SK-N-SH (cell line): ENCODE results near the gene TMEM184B. TPM values are rescaled to one million over a fixed set of nuclear protein-coding genes. Genes with fewer than 3 reads are reported as not detected.

Experiments
- CTCF ChIA-PET: fragments of 300-600, 350-600 bp; formaldehyde crosslinking; extraction: SDS; loops from one replicate; lab custom pipeline; 2021; lab: Yijun Ruan, JAX
- POLR2A ChIA-PET: fragments of 350-600 bp; sonication (Branson Sonifier 250); formaldehyde crosslinking; extraction: SDS; loops from one replicate; lab custom pipeline; 2020; ENCODE audit warnings: antibody characterized with exemption, inconsistent platforms; lab: Yijun Ruan, JAX
- DNase-seq: peaks from one replicate; pipeline ENCODE4 v3.0.0; 2012
- H2AFZ ChIP-seq: fragments of 200-600 bp; sonication (generic); 2 replicates; pipeline ENCODE4 v1.8.1; 2016; ENCODE audit warnings: antibody characterized with exemption, mild to moderate bottlenecking, low read depth
- H3F3A ChIP-seq: fragments of 200-600 bp; sonication (generic); replicated peaks from 2 replicates; pipeline ENCODE3; 2016; ENCODE audit warnings: antibody characterized with exemption, mild to moderate bottlenecking; ENCODE audit not compliant: insufficient read depth
- H3K27ac ChIP-seq, 2 experiments: fragments of 200-500 bp in 1 of 2; fragments of 200-600 bp in 1 of 2; sonication (Bioruptor generic) in 1 of 2; sonication (generic), shearing (Covaris generic) in 1 of 2; 2 replicates each; pipeline versions ENCODE4 v1.5.1 to v1.6.1; 2014 to 2016; ENCODE audit warnings: low read depth in 2 of 2, inconsistent platforms in 1 of 2, low read length in 1 of 2, mild to moderate bottlenecking in 1 of 2, mixed read lengths in 1 of 2
- H3K27me3 ChIP-seq: fragments of 200-600 bp; sonication (generic), shearing (Covaris generic); 2 replicates; pipeline ENCODE4 v1.6.1; 2016; ENCODE audit warnings: mixed run types; ENCODE audit not compliant: insufficient read depth
- H3K36me3 ChIP-seq, 2 experiments: fragments of 200-500 bp in 1 of 2; fragments of 200-600 bp in 1 of 2; sonication (Bioruptor generic) in 1 of 2; sonication (generic) in 1 of 2; replicated peaks in 1 of 2; 2 replicates each; pipeline versions ENCODE3 to v1.5.1; 2014 to 2016; ENCODE audit warnings: low read length in 1 of 2, mild to moderate bottlenecking in 1 of 2; ENCODE audit not compliant: insufficient read depth in 2 of 2, control insufficient read depth in 1 of 2
- H3K4me1 ChIP-seq, 2 experiments: fragments of 200-500 bp in 1 of 2; fragments of 200-600 bp in 1 of 2; sonication (Bioruptor generic) in 1 of 2; sonication (generic), shearing (Covaris generic) in 1 of 2; 2 replicates each; pipeline versions ENCODE4 v1.5.1 to v1.6.1; 2014 to 2016; ENCODE audit warnings: low read depth in 1 of 2, low read length in 1 of 2, mixed run types in 1 of 2; ENCODE audit not compliant: insufficient read depth in 2 of 2, control insufficient read depth in 1 of 2
- H3K4me2 ChIP-seq: fragments of 200-600 bp; sonication (generic), shearing (Covaris generic); 2 replicates; pipeline ENCODE4 v1.6.1; 2017; ENCODE audit warnings: mixed run types
- H3K4me3 ChIP-seq, 2 experiments: fragments of 200-500 bp in 1 of 2; fragments of 200-600 bp in 1 of 2; sonication (Bioruptor generic) in 1 of 2; sonication (generic), shearing (Covaris generic) in 1 of 2; 2 replicates each; pipeline versions ENCODE4 v1.5.1 to v1.8.1; 2014 to 2016; ENCODE audit warnings: low read depth in 2 of 2, inconsistent platforms in 1 of 2, low read length in 1 of 2, mild to moderate bottlenecking in 1 of 2, mixed read lengths in 1 of 2, moderate library complexity in 1 of 2
- H3K79me2 ChIP-seq: fragments of 200-600 bp; sonication (generic); 2 replicates; pipeline ENCODE4 v1.8.1; 2017; ENCODE audit warnings: mild to moderate bottlenecking; ENCODE audit not compliant: insufficient read depth
- H3K9ac ChIP-seq: fragments of 200-600 bp; sonication (generic); 2 replicates; pipeline ENCODE4 v1.6.1; 2017; ENCODE audit warnings: mixed run types
- H3K9me2 ChIP-seq: fragments of 200-600 bp; sonication (generic); 2 replicates; pipeline ENCODE4 v1.6.1; 2017; ENCODE audit warnings: mixed run types
- H3K9me3 ChIP-seq: fragments of 200-600 bp; sonication (generic); 2 replicates; pipeline ENCODE4 v1.6.1; 2017; ENCODE audit warnings: mixed run types, mild to moderate bottlenecking, moderate library complexity
- H4K20me1 ChIP-seq: fragments of 200-600 bp; sonication (generic); 2 replicates; pipeline ENCODE4 v1.6.1; 2017; ENCODE audit warnings: mild to moderate bottlenecking, mixed run types; ENCODE audit not compliant: insufficient read depth
- CHD2 ChIP-seq: fragments of 150-350 bp; IDR thresholded peaks from 2 replicates; pipeline ENCODE4 v1.6.1; 2018; ENCODE audit warnings: low read length; ENCODE audit not compliant: partially characterized antibody
- GABPA ChIP-seq: IDR thresholded peaks from 2 replicates; pipeline ENCODE4 v1.4.0; 2012; ENCODE audit warnings: low read depth, mild to moderate bottlenecking
- IRF3 ChIP-seq: fragments of 150-350 bp; IDR thresholded peaks from 2 replicates; pipeline ENCODE4 v1.6.1; 2016; ENCODE audit warnings: mild to moderate bottlenecking, low read depth, low read length
- JUND ChIP-seq: IDR thresholded peaks from 2 replicates; pipeline ENCODE4 v1.4.0; 2012
- MXI1 ChIP-seq: IDR thresholded peaks from 2 replicates; pipeline ENCODE4 v1.6.1; 2012; ENCODE audit warnings: mild to moderate bottlenecking, low read depth, low read length, improper control_type of control experiment
- NFIC ChIP-seq: IDR thresholded peaks from 2 replicates; pipeline ENCODE4 v1.4.0; 2012; ENCODE audit warnings: borderline replicate concordance
- PBX3 ChIP-seq: IDR thresholded peaks from 2 replicates; pipeline ENCODE4; 2012
- POLR2AphosphoS5 ChIP-seq: IDR thresholded peaks from 2 replicates; pipeline ENCODE4 v1.6.1; 2012; ENCODE audit warnings: low read depth, low read length
- RCOR1 ChIP-seq: fragments of 150-350 bp; IDR thresholded peaks from 2 replicates; pipeline ENCODE4 v1.6.1; 2017; ENCODE audit warnings: antibody characterized with exemption, low read length
- RXRA ChIP-seq: IDR thresholded peaks from 2 replicates; pipeline ENCODE4 v1.4.0; 2012; ENCODE audit warnings: low read depth, mild to moderate bottlenecking, borderline replicate concordance
- SIN3A ChIP-seq: IDR thresholded peaks from 2 replicates; pipeline ENCODE4 v1.6.1; 2012; ENCODE audit warnings: low read depth, mild to moderate bottlenecking, low read length, moderate library complexity, borderline replicate concordance
- SMC3 ChIP-seq: IDR thresholded peaks from 2 replicates; pipeline ENCODE4 v1.6.1; 2012; ENCODE audit warnings: low read depth, low read length, improper control_type of control experiment
- YY1 ChIP-seq: IDR thresholded peaks from 2 replicates; pipeline ENCODE4 v1.4.0; 2012; ENCODE audit warnings: low read depth, mild to moderate bottlenecking
- WGBS: methylation state at CpG from one replicate; pipeline ENCODE4 v1.1.6; 2017; ENCODE audit warnings: low lambda C conversion rate; 5-methylcytosine and 5-hydroxymethylcytosine counted together
- polyA plus RNA-seq, 3 experiments: library from polyadenylated mRNA; depleted of rRNA; stranded (reverse); fragments of >200 nt; gene quantifications; 2 replicates each; pipeline ENCODE4 v1.2.3, GENCODE V29; 2012

Gene TMEM184B
- polyA plus RNA-seq, 1 of the 3 experiments (the other 2 are of a cell fraction) = 25.3 TPM

- TF ChIP-seq PBX3 (no peak), RCOR1 (no peak), JUND (no peak)
Measured at GRCh38 chr22:38257650-38258250, 15.1 kb downstream of the TMEM184B start (continued).

- Histone ChIP-seq H3F3A (peaks cover 11% of the 10 kb centered on the region), H3K27me3 (no peaks in the 10 kb centered on the region), H3K9ac (peak overlapping the region; percentile 49; the same call in 1 of the 2 replicates), H4K20me1 (no peaks in the 10 kb centered on the region), H3K79me2 (peaks cover 90% of the 10 kb centered on the region), H3K9me3 (no peaks in the 10 kb centered on the region), H3K9me2 (no peaks in the 10 kb centered on the region), H3K4me3 (peak overlapping the region in 1 of 2 experiments; percentile 32; a peak in 3 of 4 replicates), H3K4me1 (peaks cover 0 to 6% of the 10 kb centered on the region in 2 experiments; a peak in 2 of 4 replicates), H2AFZ (no peak overlapping the region), H3K4me2 (peak overlapping the region; percentile 47), H3K36me3 (no peaks in the 10 kb centered on the region), H3K27ac (peak overlapping the region; percentile 28 to 84)
- ChIA-PET POLR2A (no interaction called here), CTCF (interaction anchor here (1.1 kb wide), 1 partner anchor 107 kb away, joined by 3 read pairs; no protein-coding TSS in a partner anchor)
- TF ChIP-seq IRF3 (no peak), SMC3 (no peak), GABPA (0 out of 2 replicates have a peak, but pooled peaks have one; percentile 31), YY1 (peak; percentile 69; the same call in 1 of the 2 replicates)
- 43% methylated on average over 14 of the region's 14 CpGs for WGBS
- DNase-seq = no peak
Measured at GRCh38 chr22:38257181-38257580, 15.6 kb downstream of the TMEM184B start.

- no peaks in the 10 kb centered on the region for H3K36me3 ChIP-seq
- no peaks in the 10 kb centered on the region for H3K27me3 ChIP-seq
- no peak for DNase-seq
- TF ChIP-seq RXRA (no peak), CHD2 (no peak), SIN3A (no peak), MXI1 (no peak), GABPA (no peak), NFIC (no peak), POLR2AphosphoS5 (no peak), IRF3 (no peak)
- H3K9me2 ChIP-seq = no peaks in the 10 kb centered on the region
- ChIA-PET CTCF (no interaction called here), POLR2A (no interaction called here)
- H2AFZ ChIP-seq = no peak overlapping the region
- no peak overlapping the region for H3K4me3 ChIP-seq
- H3K27ac ChIP-seq = no peak overlapping the region
- H3K4me2 ChIP-seq = no peak overlapping the region
- no peaks in the 10 kb centered on the region for H4K20me1 ChIP-seq
- H3K9ac ChIP-seq = no peak overlapping the region
- H3K79me2 ChIP-seq = peaks cover 90% of the 10 kb centered on the region
- peaks cover 11% of the 10 kb centered on the region for H3F3A ChIP-seq
- 100% methylated on average over 2 of the region's 2 CpGs for WGBS
- peaks cover 0 to 6% of the 10 kb centered on the region in 2 experiments; a peak in 2 of 4 replicates for H3K4me1 ChIP-seq
- H3K9me3 ChIP-seq = no peaks in the 10 kb centered on the region
Measured at GRCh38 chr22:38255697-38256096, 17.1 kb downstream of the TMEM184B start.
